HL-60/S4 treated with phorbol 12-myristate 13-acetate at 8.2 ng/mL for 4 days and 3 days (cell line): ENCODE measurements around the gene SLC23A1.
"Not testable (repeated sequence)": the region's sequence is repeated elsewhere in the genome, so short reads cannot be mapped to it uniquely, and the experiment has no call there.

Source experiments
- in situ Hi-C: fragments of 300-500 bp; cut with MboI; formaldehyde crosslinking; loops from 2 replicates; pipeline ENCODE4 v1.15.0; 2022; ENCODE audit warnings: low sequenced_read_pairs

Gene SLC23A1

GRCh38 chr5:139383275-139383992 is at the start of gene SLC23A1:
Gene SLC23A1 (minus strand): TSS chr5:139383297. CDS start chr5:139383253, 44 bp downstream.
- in situ Hi-C loops = no loop called here

- in situ Hi-C loops = no loop called here
Measured at GRCh38 chr5:139431706-139432105, 48.6 kb upstream of the SLC23A1 start.

- in situ Hi-C loops = no loop called here
Measured at GRCh38 chr5:139430015-139430414, 46.9 kb upstream of the SLC23A1 start.

DNA sequence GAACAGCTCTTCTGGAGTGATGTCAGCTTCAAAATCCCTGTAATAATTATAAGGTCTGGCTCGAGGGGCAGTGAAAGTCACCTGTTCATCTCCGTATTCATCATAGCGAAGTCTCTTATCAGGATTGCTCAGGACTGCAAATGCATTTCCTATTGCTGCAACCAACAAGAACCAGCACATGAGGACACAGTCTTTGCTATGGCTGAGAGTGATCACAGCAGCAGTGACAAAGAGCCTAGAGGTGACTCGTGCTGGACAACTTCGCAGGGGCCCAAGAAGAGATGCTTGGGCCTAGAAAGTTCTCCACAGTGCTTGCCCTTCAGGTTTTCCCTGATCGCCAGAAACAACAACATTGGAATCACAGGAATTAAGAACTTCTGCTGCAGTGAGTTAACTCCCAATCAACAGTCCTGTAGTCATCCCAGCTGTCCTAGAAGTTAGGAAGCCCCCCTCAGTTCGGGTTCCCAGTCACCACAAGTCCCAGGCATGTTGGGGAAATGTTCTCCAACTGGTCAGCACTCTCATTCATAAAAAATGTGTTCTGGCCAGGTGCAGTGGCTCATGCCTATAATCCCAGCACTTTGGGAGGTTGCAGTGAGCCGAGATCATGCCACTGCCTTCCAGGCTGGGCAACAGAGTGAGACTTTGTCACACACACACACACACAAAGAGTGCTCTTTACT is 43.2 kb upstream of the SLC23A1 start:
- in situ Hi-C loops = no loop called here

GRCh38 chr5:139425497-139425896 is 42.4 kb upstream of the SLC23A1 start:
- in situ Hi-C loops = no loop called here

DNA sequence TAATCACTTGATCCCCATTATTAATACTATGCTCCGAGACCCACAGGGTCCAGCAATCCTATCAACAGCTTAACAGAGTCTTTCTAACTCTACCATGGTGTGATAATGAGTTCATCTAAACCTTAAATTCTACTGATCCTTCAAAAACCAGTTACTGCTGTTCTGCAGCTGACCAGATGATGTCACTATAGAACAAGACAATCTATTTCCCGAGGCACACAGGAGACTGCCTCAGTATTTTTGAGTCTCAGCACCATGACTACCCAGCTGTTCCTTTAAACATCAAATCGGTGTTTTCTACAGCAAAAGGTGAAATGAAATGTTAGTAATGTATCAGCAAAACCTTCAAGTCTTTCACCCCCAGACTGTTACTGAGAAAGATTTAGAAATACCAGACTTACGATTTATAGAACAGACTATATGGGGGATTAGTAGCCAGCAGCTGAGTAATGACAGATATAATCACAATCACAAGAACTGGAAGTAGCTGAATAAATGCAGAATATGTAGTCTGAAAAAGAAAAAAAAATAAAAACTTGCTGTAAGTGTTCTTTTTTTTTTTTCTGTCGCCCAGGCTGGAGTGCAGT is 39.3 kb upstream of the SLC23A1 start:
- in situ Hi-C loops = no loop called here

DNA sequence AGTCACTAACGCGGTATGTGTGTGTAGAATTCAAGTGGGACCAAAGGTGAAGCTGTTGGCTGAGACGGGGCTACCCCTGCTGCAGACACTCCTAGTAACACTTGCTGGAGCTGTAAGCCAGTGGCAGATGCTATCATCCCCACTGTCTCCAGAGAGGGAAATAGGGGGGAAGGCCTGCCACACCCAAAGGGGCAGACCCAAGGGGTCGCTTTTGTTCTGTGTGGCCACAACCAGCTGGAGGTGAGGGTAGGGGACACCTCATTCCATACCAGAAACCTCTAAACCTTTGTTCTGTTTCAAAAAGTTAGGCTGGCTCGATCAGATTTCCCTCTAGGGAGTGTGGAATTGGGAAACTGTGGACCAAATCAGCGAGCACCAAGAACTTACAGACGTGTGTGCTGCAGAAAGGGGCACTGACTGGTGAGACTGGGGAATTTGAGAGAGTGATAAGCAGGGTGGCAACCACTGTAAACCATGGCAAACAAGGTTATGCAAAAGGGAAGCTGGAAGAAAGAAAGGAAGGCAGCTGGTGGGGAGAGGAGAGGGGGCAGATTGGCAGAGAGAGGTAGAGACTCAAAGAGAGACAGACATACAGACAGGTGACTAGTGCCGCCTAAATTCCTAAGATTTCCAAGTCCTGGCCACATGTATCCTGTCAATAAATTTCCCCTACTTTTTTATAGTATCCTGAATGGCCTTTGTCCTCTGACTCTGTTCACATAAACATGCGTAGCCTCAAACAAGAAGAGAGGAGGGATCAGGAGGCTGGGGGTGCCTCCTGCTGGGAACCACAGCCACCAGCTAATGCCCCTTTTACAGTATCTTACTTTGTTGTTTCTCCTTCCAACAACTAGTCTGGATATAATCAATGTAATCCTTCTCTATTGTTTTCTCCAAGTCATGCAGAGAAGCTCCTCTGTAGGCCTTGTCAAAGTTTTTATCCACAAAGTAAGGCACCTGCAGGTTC is 36.4 kb upstream of the SLC23A1 start:
- in situ Hi-C loops = no loop called here

DNA sequence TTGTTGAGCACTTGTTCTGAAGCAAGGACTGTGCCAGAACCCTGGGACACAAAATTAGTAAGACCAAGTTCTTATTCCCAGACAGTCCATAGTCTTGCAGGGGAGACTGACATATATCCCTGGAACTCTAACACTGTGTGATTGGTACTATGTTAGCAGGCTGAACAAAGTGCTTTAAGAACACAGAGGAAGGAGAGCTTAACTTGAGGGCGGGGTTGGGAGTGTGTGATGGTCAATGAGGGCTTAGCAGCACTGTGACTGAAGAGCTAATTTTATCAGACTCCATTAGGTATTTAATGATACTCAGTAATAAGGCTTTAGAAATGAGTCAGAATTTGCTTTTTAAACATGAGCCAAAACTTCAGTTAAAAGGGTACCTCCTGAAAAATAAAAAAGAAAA is 35.7 kb upstream of the SLC23A1 start:
- in situ Hi-C loops = no loop called here

DNA sequence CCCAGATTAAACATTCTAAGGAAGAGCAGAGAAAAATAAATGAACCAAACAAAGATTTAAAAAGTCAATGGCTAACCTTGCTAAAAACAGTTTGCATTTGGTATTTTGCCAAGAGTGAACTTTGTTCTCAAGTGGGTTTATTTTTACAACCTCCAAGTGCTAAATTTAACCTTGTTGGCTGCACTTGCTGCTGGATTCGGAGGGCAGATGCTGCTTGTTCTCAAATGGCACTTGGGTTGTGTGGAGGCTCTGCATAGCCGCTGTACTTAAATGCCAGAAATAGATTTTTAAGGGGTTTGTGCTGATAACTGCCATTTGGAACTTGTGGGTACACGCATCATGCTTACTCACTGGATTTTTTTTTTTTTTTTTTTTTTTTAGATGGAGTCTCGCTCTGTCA is 34.1 kb upstream of the SLC23A1 start:
- in situ Hi-C loops = no loop called here

GRCh38 chr5:139416651-139417050 is 33.6 kb upstream of the SLC23A1 start:
- in situ Hi-C loops = no loop called here

DNA sequence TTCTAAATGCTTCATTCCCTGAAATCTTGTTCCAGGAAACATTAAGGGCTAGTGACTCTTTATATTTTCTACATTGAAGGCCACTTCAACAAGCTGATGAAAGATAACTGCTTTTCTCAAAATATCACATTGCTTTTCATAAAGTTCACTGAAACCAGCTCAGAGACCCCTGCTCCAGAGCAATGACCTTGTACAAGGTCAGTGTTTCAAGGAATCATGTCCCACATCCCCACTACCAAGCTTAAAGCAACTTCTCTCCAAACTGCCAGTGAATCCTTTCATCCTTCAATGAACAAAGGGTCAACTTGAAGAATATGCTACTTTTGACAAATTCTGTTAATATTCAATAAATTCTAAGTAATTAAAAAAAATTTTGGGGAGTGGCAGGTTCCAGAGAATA is 32.8 kb upstream of the SLC23A1 start:
- in situ Hi-C loops = no loop called here

DNA sequence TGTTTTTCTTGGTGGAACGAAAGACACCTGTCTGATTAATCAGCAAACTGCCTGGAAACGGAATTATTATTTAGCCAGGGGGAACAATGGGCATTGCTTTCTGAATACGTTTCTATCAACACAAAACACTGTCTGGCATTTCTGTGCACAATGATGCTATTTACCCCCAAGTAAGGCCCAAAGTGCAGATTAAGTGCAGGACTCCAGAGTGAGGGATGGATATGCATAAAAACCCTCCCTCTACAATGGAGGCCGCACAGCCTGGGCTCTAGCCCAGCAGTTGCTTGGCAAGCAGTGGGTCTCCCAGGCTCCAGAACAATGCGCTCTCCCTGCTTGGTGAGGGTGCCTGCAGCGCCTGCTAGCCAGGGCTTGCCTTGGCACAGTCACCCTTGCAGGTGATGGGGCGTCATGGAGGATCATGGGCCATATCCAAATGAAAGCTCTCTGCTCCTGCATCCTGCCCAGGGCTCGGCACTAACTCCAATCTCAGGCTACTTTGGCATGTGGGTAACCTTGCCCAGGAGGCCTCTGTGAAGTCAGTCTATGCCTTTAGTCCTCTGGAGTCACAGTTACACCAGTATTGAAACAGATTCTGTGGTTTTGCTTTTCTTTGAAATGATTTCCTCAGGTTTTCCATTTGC is 32.2 kb upstream of the SLC23A1 start:
- in situ Hi-C loops = no loop called here

GRCh38 chr5:139414581-139415130 is 31.6 kb upstream of the SLC23A1 start:
- in situ Hi-C loops = no loop called here

DNA sequence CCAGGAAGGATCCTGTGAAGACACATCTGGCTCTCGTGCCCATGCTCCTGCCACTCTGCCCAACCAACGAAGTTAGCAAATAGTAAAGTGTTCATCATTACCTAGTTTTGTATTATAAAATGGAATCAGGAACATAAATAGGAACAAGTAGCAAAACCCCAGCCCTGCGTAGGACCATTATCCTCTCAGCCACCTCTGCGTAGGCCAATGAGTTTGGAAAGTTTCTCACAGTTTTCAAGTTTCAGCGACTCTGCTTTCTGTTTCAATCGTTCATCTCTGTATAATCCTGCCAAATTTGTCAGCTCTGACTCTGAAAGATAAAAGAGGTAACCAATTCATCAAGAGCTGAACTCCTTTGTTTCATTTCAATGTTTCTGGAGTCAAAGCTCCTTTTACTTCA is 30.9 kb upstream of the SLC23A1 start:
- in situ Hi-C loops = no loop called here

DNA sequence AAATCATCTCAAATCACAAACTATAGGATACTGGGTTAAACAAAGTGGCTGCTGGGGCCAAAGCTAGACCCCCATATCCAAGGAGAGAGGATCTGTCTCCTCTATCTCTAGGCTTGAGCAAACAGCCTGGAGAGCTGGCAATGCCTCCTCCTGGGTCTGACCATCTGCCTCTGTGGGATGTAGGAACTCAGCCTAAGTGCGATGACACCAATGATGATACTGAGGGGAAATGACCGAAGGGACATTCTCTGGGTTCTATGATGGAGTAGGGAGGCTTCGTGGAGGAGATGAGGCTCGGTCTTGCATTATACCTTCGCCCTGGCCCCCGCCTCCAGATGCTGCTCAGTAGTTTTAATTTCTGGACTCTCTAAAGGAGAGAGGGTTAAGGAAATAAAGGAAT is 30.1 kb upstream of the SLC23A1 start:
- in situ Hi-C loops = no loop called here

DNA sequence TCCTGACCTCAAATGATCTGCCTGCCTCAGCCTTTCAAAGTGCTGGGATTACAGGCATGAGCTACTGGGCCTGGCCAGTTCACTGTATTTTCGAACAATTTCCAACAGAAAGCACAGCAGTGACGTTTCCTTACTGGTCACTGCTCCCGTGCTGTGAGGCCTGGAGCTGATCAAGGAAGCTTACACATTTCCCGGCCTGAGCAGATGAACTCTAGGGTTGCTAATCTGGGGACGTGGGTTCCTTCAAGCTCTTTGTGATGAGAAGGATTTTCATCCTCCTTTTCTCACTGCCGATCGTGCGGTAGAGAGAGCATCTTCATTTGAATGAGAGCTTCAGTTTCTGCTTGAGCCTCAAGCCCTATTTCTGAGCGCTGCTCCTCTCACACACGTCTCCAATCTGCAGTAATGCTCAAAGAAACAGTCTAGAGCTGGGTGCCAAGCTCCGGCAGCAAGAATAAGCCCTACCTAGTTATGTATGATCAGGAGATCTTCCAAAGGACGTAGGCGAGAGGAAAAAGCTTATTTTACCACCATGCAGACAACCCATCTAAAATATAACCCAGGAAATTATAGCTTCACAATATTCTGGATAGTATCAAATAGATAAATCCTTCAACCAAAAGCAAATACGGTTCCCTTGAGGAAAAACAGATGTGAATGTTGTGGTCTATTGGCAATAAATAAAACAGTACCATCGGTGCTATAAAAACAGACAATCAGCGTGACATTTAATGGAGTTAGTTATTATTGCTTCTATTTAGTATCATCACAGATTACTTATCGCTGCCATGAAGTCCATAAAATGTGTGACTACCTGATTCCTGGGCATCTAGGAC is 28.1 kb upstream of the SLC23A1 start:
- in situ Hi-C loops = no loop called here

DNA sequence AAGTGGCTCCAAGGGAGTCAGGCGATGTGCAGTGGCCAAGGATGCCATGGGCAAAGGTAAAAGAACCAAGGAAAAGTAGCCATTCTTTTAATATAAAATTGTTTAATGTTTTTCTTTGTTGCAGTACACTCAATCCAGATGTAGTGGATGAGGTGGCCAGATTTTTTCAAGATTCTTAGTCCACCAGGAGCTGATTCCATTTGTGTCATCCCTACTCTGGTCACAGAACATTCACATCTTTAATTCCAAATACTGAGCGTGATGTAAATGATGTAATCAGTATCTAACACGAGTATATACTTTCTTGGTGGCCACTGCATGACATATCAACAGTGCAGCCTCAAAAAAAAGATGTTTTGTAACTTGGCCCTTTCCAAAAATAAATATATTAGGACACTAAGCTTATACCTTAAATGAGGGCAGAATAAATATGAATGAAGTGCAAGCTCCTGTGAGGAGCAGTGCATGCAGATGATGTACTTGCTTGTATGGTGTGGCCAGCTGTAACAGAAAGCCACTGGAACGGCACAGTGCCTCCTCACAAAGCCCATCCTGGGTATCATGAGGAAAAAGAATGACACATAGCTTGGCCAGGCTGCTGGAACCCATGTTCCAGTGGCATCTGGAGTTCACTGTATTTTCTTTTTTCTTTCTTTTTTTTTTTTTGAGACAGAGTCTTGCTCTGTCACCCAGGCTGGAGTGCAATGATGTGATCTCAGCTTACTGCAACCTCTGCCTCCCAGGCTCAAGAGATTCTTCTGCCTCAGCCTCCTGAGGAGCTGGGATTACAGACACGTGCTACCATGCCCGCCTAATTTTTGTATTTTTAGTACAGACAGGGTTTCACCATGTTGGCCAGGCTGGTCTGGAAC is 27.3 kb upstream of the SLC23A1 start:
- in situ Hi-C loops = no loop called here

GRCh38 chr5:139409116-139409515 is 26.0 kb upstream of the SLC23A1 start:
- in situ Hi-C loops = not testable (repeated sequence)
